G401 (cell line): Measurements from ENCODE around the gene CYP4B1. TPM values are rescaled to one million over a fixed set of nuclear protein-coding genes. Genes with fewer than 3 reads are reported as not detected.
"Not testable (repeated sequence)": the region's sequence is repeated elsewhere in the genome, so short reads cannot be mapped to it uniquely, and the experiment has no call there.

Experiments
- DNase-seq: peaks from one replicate; pipeline ENCODE4 v3.0.0-alpha.2; 2015; ENCODE audit warnings: low spot score
- in situ Hi-C: cut with HindIII; loops from 2 replicates; pipeline ENCODE4 v1.10.0; 2016; ENCODE audit warnings: low sequenced_read_pairs, mixed read lengths
- total RNA-seq: library from RNA; depleted of rRNA; stranded (reverse); fragments of >200 nt; shearing (Covaris generic); gene quantifications from 2 replicates; pipeline ENCODE4 v1.2.3, GENCODE V29; 2014

The CYP4B1 gene
- total RNA-seq, 1 experiment from 2014 or later = not detected

DNA sequence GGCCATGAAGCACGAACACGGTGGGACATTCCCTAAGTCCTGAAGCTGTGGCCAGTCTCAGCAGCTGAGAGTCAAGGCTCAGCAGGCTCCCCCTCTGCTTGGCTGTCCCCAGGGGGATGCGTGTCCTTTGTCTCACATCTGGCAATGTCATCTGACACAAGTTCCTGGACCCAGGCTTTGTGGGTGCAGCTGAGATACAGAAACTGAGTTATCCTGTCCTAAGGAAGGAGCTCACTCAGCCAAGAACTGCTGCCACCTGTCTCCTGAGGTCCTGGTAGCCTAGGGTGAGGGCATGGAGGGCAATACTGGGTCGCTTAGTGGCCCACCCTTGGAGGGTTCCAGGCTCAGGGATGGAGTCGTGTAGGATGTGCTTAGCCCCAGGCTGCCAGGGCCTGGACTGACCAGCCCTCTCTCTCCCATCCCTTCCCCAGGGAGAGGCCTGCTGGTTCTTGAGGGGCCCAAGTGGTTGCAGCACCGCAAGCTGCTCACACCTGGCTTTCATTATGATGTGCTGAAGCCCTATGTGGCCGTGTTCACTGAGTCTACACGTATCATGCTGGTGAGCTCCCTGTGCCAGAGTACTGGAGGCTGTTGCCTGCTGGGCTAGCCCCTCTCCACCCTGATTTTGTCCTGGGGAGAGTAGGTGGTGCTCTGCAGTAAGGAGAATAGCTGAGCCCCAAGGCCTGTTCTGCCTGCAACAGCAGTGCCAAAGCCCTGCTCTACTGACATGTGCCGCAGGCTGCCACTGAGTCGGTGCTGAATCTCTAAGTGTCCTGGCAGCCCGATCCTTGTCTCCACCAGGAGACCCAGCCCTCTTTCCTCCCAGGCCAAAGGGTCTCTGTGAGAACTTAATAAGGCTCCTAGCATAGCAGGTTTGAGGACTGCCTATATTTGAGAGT lies 13.5 kb downstream of the CYP4B1 start:
- no peak for DNase-seq
- in situ Hi-C loops = no loop called here

DNA sequence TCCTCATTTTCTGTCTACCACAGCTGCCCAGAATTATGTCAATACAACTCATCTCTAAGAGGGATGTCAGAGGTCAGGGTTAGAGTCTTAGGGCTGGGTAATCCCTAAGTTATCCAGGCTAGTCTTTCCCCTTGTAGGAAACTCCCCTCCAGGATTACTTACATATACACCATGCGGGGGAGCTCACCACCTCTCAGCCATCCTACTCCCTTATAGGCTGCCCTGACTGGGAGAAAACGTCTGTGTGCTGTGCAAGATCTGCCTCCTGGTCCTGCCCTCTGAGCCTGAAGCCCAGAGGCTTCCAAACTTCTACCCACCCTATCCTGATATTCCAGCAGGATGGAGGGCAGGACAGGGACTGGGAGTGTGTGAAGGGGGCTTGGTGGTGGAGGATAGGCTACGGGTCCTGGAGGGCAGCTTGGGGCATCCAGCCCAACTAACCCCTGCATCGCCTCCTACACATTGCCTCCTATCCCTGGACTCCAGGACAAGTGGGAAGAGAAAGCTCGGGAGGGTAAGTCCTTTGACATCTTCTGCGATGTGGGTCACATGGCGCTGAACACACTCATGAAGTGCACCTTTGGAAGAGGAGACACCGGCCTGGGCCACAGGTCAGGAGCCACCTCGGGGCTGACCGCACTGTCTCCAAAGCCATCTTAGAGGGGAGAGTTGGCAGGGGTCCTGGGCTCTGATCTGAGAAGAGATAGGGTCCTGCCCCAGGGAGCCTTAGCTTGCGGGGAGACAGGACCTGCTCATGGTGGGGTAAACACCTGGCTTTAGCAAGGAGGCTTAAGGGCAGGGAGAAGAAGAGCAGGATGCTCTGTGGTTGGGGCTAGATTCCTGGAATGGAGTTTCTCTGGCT lies 14.4 kb downstream of the CYP4B1 start:
- in situ Hi-C loops = no loop called here
- no peak for DNase-seq

DNA sequence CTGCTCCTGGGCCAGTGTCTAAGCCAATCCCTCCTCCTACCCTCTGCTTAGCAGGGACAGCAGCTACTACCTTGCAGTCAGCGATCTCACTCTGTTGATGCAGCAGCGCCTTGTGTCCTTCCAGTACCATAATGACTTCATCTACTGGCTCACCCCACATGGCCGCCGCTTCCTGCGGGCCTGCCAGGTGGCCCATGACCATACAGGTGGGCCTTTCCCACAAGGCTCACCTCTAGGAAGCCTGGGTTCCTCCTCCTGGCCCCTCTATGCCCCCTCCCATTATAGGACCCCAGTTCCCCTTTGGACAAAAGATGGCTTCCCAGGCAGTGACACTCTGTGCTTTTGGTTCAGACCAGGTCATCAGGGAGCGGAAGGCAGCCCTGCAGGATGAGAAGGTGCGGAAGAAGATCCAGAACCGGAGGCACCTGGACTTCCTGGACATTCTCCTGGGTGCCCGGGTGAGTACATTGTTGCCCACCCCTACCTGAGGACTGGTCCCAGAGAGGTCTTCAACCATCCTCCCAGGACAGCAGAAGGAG lies 15.1 kb downstream of the CYP4B1 start:
- in situ Hi-C loops = no loop called here
- no peak for DNase-seq

DNA sequence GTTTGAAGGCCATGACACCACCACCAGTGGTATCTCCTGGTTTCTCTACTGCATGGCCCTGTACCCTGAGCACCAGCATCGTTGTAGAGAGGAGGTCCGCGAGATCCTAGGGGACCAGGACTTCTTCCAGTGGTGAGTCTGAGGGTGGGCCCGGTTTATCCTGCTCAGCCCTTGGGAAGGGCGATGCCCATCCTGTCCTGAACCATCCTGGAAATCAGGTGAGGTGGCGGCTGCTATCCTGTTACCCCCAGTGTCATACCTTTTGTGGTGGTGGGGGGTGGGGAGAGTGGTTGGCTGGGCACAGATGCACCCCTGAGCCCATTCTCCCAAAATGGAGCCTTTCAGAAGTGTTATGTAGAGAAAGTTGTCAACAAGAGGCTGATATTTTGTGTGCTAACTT lies 16.3 kb downstream of the CYP4B1 start:
- no peak for DNase-seq
- in situ Hi-C loops = no loop called here

DNA sequence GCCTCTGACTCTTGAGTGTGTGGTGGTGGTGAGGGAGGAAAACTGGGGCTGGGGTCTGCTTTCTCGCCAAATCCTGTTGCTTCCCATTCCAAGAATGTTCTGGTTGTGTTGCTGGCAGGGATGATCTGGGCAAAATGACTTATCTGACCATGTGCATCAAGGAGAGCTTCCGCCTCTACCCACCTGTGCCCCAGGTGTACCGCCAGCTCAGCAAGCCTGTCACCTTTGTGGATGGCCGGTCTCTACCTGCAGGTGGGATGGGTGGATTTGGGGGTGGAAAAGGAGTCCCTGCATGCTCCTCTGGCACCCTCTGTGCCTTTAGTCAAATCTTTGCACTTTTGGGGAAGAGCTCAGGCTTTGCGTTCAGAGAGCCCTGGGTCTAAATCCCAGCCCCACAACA lies 18.1 kb downstream of the CYP4B1 start:
- no peak for DNase-seq
- in situ Hi-C loops = no loop called here

DNA sequence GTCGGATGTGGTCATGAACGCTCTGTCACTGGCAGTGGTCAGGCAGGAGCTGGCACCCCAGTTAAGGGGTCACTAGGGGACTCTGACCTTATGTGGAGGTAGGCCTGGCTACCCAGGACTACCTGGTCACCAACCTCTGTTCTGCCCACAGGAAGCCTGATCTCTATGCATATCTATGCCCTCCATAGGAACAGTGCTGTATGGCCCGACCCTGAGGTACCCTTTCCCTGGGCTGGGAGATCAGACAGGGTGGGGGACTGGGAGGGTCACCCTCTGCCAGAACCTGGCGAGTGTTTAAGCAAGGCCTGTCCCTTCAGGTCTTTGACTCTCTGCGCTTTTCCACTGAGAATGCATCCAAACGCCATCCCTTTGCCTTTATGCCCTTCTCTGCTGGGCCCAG lies 19.0 kb downstream of the CYP4B1 start:
- in situ Hi-C loops = no loop called here
- no peak for DNase-seq

DNA sequence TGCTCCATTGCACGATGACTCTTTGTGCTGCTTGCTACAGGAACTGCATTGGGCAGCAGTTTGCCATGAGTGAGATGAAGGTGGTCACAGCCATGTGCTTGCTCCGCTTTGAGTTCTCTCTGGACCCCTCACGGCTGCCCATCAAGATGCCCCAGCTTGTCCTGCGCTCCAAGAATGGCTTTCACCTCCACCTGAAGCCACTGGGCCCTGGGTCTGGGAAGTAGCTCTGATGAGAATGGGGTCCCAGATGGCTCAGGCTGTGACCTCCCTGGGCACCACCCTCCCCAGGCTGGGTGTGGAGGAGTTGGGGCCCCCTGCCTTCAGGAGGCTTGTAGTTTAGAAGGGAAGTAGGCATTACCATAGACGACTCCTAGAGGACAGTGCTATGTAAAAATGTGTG lies 19.7 kb downstream of the CYP4B1 start:
- in situ Hi-C loops = no loop called here
- DNase-seq = no peak

DNA sequence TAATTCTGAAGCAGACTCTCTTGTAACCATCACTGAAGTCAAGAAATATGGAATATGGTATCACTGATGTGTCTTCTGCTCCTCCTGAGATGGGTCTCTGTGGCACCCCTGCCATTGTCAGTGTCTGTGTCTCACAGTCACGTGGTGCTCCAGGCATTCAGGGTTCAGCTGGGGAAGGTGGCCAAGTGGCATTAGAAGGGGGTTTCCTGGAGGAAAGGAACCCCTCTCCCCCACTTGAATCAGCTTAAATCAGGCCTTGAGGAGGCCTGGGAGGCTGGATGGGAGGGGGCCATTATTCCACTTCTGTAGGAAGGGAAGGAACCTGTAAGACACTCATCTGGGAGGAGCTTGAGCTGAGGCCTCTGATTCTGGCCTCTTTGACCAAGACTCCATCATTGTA lies 20.5 kb downstream of the CYP4B1 start:
- in situ Hi-C loops = no loop called here
- DNase-seq = no peak

DNA sequence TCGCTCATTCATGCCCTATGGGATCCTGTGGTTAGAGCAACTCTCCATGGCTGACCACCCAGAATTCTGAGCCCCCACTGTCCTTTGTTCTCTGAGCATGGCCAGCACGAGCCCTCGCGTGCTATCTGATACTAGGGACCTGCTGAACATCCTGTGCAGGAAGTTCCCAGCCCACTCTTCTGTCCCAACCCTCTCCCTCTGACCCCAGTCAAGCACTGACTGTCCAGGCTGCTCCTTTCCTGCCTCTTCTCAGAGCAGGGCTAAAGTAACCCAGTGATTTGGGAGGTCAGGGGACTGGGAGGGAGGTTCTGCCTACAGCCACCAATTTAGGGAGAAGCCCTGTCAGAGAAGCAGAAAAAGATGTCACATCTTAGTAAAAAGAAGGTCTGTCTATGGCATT lies 21.2 kb downstream of the CYP4B1 start:
- in situ Hi-C loops = no loop called here

DNA sequence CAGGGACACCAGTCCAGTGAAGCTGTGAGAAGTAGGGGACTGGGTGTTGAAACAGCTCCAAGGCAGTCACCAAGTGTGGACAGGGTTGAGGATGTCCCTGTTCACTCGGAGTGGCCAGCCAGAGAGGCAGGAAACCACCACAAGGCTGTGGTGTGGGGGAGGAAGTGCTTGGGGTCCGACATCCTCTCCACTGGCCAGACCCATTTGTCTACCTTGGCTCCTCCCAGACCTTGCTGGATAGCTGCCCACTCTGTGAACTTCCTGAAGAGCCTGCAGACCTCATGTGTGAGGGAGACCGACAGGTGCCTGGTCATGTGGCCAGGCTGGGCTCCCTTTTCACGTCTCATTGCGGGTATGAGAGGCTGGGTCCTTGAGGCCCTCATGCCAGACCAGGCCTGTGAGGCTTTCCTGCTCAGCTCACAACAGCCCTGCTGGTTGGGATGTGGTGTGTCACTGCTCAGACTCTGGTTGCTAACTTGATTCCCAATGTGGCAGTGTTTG lies 21.8 kb downstream of the CYP4B1 start:
- no peak for DNase-seq
- in situ Hi-C loops = no loop called here

More for the DNA sequence above, 21.2 kb downstream of the CYP4B1 start:
- no peak for DNase-seq

DNA sequence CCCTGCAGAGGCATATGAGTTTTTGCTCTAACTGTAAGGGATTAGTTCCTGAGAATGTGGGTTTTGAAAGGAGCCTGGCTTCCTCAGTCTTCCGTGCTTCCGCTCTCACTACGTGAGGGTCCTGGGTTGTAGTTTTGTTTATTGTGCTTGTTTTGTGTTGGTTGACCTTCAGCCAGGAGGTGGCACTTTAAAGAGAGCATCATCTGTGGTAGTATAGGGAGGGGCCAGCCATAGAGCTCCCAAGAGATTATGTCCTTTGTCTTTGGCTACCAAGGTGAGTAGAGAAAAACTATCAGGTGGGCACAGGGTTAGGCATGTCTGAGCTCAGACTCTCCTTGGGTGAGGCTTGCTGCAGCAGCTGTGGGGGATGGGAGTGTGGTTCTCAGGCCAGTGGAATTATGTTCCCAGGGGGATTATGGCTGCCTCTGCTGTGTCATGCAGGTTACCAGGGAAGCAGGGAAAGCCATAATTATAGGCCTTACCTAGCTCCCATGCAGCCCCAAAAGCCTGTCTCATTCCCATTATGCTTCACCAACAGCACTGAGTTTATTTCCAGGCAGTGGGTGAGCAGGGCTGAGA lies 23.5 kb downstream of the CYP4B1 start:
- no peak for DNase-seq

DNA sequence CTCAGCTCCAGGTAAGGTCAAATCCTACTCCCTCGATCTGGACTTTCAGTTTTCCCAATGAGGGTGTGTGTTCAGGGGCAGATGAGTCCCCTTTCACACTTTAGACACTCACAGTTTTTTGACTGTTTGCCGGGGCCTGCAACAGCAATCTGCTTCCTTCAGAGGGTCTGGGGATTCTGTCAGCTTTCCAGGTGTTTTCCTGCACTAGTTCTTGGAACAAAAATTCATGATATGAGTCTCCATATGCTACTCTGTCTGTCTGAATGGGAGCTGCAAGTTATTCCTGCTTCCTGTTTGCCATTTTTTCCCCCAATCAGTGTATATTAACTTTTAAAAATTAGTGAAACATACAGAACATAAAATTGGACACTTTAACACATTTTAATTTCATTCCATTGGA lies 24.3 kb downstream of the CYP4B1 start:
- no peak for DNase-seq
- in situ Hi-C loops = no loop called here

More for the DNA sequence above, 23.5 kb downstream of the CYP4B1 start:
- in situ Hi-C loops = no loop called here

DNA sequence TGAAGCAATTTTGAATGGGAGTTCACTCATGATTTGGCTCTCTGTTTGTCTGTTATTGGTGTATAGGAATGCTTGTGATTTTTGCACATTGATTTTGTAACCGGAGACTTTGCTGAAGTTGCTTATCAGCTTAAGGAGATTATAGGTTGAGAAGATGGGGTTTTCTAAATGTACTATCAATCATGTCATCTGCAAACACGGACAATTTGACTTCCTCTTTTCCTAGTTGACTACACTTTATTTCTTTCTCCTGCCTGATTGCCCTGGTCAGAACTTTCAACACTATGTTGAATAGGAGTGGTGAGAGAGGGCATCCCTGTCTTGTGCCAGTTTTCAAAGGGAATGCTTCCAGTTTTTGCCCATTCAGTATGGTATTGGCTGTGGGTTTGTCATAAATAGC lies 28.0 kb downstream of the CYP4B1 start:
- not testable (repeated sequence) for DNase-seq

DNA sequence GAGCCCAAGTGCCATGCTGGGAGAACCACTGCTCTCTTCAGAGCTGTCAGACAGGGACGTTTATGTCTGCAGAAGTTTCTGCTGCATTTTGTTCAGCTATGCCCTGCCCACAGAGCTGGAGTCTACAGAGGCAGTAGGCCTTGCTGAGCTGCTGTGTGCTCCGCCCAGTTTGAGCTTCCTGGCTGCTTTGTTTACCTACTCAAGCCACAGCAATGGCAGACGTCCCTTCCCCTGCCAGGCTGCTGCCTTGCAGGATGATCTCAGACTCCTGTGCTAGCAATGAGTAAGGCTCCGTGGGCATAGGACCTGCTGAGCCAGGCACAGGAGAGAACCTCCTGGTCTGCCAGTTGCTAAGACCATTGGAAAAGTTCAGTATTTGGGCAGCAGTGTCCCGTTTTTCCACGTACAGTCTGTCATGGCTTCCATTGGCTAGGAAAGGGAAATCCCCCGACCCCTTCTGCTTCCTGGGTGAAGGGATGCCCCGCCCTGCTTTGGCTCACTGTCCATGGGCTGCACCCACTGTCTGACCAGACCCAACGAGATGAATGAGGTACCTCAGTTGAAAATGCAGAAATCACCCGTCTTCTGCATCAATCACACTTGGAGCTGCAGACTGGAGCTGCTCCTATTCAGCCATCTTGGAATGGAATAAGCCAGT lies 31.9 kb downstream of the CYP4B1 start:
- no peak for DNase-seq
- in situ Hi-C loops = no loop called here

More for the DNA sequence above, 28.0 kb downstream of the CYP4B1 start:
- in situ Hi-C loops = not testable (repeated sequence)

DNA sequence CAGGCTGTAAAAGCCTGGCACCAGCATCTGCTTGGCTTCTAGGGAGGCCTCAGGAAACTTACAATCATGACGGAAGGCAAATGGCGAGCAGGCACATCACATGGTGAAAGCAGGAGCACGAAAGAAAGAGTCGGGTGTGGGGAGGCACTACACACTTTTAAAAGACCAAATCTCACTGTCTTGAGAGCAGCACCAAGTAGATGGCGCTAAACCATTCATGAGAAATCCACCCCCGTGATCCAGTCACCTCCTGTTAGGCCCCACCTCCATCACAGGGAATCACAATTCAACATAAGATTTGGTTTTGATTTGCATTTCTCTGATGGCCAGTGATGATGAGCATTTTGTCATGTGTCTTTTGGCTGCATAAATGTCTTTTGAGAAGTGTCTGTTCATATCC lies 36.6 kb downstream of the CYP4B1 start:
- DNase-seq, in situ Hi-C loops: not testable (repeated sequence)

DNA sequence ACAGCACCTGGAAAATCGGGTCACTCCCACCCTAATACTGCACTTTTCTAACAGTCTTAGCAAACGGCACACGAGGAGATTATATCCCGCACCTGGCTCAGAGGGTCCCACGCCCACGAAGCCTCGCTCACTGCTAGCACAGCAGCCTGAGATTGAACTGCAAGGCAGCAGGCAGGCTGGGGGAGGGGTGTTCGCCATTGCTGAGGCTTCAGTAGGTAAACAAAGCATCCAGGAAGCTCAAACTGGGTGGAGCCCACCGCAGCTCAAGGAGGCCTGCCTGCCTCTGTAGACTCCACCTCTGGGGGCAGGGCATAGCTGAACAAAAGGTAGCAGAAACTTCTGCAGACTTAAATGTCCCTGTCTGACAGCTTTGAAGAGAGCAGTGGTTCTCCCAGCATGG lies 47.5 kb downstream of the CYP4B1 start:
- DNase-seq, in situ Hi-C loops: not testable (repeated sequence)

DNA sequence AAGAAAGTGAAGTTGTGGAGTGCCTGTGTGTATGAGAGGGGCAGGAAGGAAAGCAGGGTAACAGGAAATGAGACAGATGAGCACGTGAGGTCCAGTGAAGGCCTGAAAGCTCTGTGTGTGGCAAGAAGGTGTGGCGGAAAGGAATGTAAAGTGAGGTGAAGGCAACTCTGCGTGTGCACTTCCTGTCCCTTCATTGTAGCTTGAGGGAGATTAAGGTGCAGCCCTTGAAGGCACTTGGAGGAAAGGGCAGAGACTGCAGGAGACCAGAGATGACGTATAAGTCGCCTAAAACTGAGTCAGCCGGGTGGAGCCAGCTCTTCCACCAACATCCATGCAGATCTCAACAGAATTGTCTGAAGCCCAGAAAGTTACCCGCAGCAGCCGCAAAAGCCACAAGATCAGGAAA lies 58.8 kb downstream of the CYP4B1 start:
- in situ Hi-C loops, DNase-seq: not testable (repeated sequence)

DNA sequence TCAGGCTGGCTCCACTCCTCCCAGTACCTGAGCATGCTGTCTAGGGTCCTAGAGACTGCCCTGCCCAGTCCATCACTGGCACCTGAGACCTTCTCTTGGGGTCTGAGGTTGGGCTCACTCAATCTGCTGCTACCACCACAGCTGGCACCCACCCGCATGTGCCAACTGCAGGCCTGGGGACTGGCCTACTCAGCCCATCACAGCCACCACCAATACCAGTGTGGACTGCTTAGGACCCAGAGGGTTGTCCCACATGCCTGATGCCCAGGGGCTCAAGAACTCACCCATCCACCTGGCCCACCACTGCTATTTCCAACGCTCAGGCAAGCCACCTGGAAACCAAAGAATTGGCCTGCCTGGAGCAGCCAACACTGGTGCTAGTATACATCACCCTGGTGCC lies 63.5 kb downstream of the CYP4B1 start:
- in situ Hi-C loops = no loop called here
- no peak for DNase-seq
